ENCODE results near the gene ZNF593OS.

The ZNF593OS gene

DNA sequence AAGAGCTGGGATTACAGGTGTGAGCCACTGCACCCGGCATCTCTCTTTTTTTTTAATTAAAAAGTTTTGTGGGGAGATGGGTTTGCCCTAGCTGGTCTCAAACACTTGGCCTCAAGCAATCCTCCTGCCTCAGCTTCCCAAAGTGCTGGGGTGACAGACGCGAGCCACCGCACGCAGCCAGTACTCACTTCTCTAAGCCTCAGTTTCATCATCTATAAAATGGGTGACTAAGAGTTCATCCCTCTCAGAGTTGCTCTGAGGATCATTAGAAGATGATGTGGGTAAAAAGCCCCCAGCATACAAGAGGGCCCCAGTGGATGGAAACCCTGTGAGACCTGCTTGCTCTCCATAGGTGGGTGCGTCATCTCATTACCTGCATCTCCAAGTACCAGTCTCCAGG is 16.2 kb upstream of the ZNF593OS start:
- FAIRE-seq (no peak), DNase-seq (ENCODE audit: extremely low spot score, insufficient read length, low read depth) (no peak)

- FAIRE-seq, result no peak
These were observed 13.3 kb upstream of the ZNF593OS start for GRCh38 chr1:26184883-26185282.

DNA sequence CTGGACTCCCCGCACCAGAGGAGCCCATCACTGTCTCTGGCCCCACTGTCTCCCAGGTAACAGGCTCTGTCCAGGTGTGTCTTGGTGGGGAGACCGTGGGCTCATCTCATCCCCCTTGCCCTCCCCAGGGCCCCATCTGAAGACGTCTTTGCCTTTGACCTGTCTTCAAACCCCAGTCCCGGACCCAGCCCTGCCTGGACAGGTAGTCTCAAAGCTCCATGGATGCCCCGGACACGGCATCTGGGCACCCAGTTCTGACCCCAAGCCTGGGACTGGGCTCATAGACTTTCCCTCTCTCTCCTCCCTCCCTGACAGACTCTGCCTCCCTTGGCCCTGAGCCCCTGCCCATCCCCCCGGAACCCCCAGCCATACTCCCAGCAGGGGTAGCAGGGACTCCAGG is 12.5 kb upstream of the ZNF593OS start:
- FAIRE-seq, result no peak

More at GRCh38 chr1:26184883-26185282, 13.3 kb upstream of the ZNF593OS start:
- no peak for DNase-seq (ENCODE audit: extremely low spot score, insufficient read length, low read depth)

GRCh38 chr1:26182383-26182696 is 10.7 kb upstream of the ZNF593OS start:
- DNase-seq (ENCODE audit: extremely low spot score, insufficient read length, low read depth), result no peak
- FAIRE-seq, result no peak

More for the DNA sequence above, 12.5 kb upstream of the ZNF593OS start:
- DNase-seq (ENCODE audit: extremely low spot score, insufficient read length, low read depth), result no peak

GRCh38 chr1:26181586-26182382 is 10.2 kb upstream of the ZNF593OS start:
- FAIRE-seq, result no peak
- no peak for DNase-seq (ENCODE audit: extremely low spot score, insufficient read length, low read depth)

- FAIRE-seq, result peak; percentile 63
- no peak for DNase-seq (ENCODE audit: extremely low spot score, insufficient read length, low read depth)
These were observed 8.4 kb upstream of the ZNF593OS start for GRCh38 chr1:26180010-26180506.

GRCh38 chr1:26177182-26177684 is 5.6 kb upstream of the ZNF593OS start, which contains the start of gene CNKSR1:
Gene CNKSR1, plus strand, starts transcription at chr1:26177491. Its CDS starts 57 bp downstream, at chr1:26177548.
- no peak for FAIRE-seq

GRCh38 chr1:26175346-26175745 is 3.7 kb upstream of the ZNF593OS start:
- no peak for FAIRE-seq
- no peak for DNase-seq (ENCODE audit: extremely low spot score, insufficient read length, low read depth)

More at GRCh38 chr1:26177182-26177684, 5.6 kb upstream of the ZNF593OS start, which contains the start of gene CNKSR1:
- no peak for DNase-seq (ENCODE audit: extremely low spot score, insufficient read length, low read depth)

DNA sequence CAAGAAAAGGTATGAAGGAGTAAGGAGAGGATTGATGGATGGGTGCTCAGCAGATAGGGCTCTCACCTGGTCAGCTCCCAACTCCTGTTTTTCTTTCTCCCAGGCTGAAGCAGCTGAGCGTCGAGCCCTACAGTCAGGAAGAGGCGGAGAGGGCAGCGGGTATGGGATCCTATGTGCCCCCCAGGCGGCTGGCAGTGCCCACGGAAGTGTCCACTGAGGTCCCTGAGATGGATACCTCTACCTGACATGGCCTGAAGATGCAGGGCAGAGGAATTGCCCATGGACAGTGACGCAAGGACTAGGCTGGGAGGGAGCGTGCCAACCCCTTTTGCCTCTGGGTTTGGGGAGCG is 1.2 kb downstream of the ZNF593OS start:
- no peak for DNase-seq (ENCODE audit: extremely low spot score, insufficient read length, low read depth)
- no peak for FAIRE-seq

DNA sequence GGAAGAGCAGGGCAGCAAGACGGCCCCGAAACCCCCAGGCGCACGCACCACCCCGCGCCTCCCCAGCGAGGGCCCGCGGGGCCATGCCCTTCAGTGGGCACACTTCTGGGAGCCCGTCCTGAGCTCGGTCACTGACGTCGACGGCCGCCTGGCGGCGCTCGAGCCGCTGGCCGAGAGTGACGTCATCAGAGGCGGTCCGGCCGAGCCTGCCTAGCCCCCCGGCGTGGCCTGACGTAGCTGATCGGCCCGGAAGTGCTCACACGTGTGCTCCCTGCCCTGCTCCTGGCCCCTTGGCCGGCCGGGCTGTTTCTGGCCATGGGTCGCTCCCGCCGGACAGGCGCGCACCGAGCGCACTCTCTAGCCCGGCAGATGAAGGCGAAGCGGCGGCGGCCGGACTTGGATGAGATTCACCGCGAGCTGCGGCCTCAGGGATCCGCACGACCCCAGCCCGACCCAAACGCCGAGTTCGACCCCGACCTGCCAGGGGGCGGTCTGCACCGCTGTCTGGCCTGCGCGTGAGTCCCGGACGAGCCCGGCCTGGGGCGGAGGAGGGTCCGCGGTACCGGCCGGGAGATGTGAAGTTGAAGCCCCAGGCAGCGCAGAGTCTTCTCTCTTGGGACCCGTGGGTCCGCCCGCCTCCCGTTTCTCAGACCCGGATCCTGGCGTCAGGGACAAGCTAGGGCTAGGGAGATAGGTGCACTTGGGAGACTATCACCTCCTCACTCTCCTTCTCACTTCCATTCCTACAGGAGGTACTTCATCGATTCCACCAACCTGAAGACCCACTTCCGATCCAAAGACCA is 1.8 kb downstream of the ZNF593OS start, which contains the start of gene ZNF593:
ZNF593 (plus strand) TSS at position 240 of the 803 bp plus-strand sequence; CDS start at position 316, 76 bp downstream.
- DNase-seq (ENCODE audit: extremely low spot score, insufficient read length, low read depth) (peak; percentile 100), FAIRE-seq (peak; percentile 97)

DNA sequence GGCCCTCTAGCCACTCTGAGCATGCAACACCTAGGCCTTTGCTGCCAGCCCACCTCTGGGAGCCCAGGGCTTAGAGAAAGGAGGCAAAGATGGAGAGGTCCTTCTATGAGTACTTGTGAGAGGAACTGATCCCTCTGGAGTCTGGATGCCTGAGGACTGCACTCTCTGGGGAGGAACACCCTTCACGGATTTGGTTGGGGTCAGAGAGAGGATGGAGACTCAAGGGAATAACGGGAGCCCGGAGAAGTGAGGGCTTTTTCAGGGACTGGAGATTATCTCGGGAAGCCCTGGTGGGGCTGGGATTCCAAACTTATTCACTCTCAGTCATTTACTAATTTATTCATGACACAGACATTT is 2.5 kb downstream of the ZNF593OS start:
- DNase-seq (ENCODE audit: extremely low spot score, insufficient read length, low read depth) (no peak), FAIRE-seq (no peak)

GRCh38 chr1:26168410-26169197 is 3.0 kb downstream of the ZNF593OS start, which contains the start of gene C1orf232:
Gene C1orf232, minus strand, starts transcription at chr1:26168963. Its CDS starts 464 bp downstream, at chr1:26168499.
- no peak for FAIRE-seq
- no peak for DNase-seq (ENCODE audit: extremely low spot score, insufficient read length, low read depth)

GRCh38 chr1:26166719-26167281 is 4.8 kb downstream of the ZNF593OS start:
- FAIRE-seq (no peak), DNase-seq (ENCODE audit: extremely low spot score, insufficient read length, low read depth) (no peak)

GRCh38 chr1:26164861-26165842 is 6.5 kb downstream of the ZNF593OS start:
- no peak for DNase-seq (ENCODE audit: extremely low spot score, insufficient read length, low read depth)

DNA sequence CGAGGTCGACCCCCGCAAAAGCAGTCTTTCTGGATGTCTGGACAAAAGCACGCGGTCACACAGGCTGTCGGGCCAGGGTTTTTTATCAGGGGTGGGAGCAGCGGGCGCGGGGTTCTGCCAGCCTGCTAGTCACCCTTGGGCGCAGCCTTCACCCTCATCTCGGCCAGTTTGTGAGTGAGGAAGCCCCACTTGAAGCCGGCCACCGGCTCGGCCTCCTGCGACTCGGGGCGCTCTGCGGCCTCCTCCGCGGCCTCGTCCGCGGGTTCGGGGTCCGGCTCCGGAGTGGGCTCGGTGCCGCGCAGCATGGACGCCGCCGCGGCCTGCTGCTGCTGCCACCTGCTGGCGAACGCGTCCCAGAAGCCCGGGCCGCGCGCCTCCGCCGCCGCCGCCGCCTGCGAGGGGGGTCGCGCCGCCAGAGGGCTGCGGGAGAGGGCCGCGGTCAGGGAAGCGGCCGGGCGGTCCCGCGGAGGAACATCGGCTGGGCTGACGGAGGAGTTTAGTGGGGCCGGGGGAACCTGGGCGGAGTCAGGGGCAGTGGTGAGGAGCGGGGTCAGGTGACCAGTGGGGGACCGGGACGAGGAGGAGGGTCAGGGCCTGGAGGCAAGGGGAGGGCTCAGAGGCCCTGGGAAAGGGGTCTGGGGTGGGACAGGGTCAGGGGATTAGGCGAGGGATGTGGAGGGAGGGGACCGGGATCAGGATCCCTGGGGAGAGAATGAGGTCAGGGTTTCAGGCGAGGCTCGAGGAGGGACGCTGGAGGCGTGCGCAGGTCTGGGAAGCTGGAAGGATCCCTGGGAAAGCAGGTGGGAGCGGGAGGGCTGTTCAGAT is 7.4 kb downstream of the ZNF593OS start:
- DNase-seq (ENCODE audit: extremely low spot score, insufficient read length, low read depth) (no peak), FAIRE-seq (no peak)

More at GRCh38 chr1:26164861-26165842, 6.5 kb downstream of the ZNF593OS start:
- no peak for FAIRE-seq

- FAIRE-seq (no peak), DNase-seq (ENCODE audit: extremely low spot score, insufficient read length, low read depth) (no peak)
These were observed 8.0 kb downstream of the ZNF593OS start for GRCh38 chr1:26163684-26164035.

DNA sequence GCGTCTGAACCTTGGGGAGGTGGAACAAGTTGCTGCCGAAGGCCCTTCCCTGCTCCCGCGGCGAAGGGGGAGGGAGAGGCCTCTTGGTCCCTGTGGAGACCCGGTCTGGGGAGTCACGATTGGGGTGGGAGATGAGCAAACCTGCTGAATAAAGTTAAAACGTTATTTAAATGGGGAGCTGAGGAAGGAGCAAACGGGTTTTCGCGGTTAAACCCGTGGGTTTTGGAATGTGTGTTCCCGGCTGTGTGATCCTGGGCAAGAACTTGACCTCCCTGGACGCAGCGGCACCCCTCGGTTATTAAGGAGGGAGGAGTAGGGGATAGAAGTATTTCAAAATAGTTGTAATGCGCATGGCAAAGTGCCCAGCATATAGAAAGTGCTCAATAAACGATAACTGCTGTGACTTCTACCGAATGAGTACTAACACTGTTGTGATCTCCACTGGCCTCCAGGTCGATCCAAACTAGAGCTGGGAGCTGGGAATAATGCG is 9.4 kb downstream of the ZNF593OS start:
- FAIRE-seq (no peak), DNase-seq (ENCODE audit: extremely low spot score, insufficient read length, low read depth) (no peak)
